GM21367 (cell line): Measurements from ENCODE around the gene GASK1A.
"Not testable (repeated sequence)": the region's sequence is repeated elsewhere in the genome, so short reads cannot be mapped to it uniquely, and the experiment has no call there.

Source experiments
- ATAC-seq: cut with Tn5 transposase; IDR thresholded peaks from one replicate; pipeline ENCODE4 v1.9.1; 2021; ENCODE audit not compliant: unreplicated experiment

GASK1A gene

GRCh38 chr3:42979044-42979972, at the start of gene GASK1A:
TSS of gene GASK1A (plus strand) at chr3:42979311. CDS start at chr3:42979643, 332 bp downstream.
- ATAC-seq, result no peak

GRCh38 chr3:42934111-42934510, 45.0 kb upstream of the GASK1A start:
- no peak for ATAC-seq

- ATAC-seq, result no peak
These were observed 44.2 kb upstream of the GASK1A start for GRCh38 chr3:42934910-42935309.

GRCh38 chr3:42935472-42935871, 43.6 kb upstream of the GASK1A start:
- ATAC-seq, result no peak

GRCh38 chr3:42936157-42936981, 42.7 kb upstream of the GASK1A start:
- no peak for ATAC-seq

- ATAC-seq, result no peak
These were observed 41.8 kb upstream of the GASK1A start for GRCh38 chr3:42937334-42937733.

GRCh38 chr3:42942693-42943092, 36.4 kb upstream of the GASK1A start:
- no peak for ATAC-seq

GRCh38 chr3:42946050-42946449, 33.1 kb upstream of the GASK1A start:
- ATAC-seq, result no peak

- no peak for ATAC-seq
These were observed 21.5 kb upstream of the GASK1A start for GRCh38 chr3:42957573-42957972.

GRCh38 chr3:42960282-42960681, 18.8 kb upstream of the GASK1A start:
- no peak for ATAC-seq

GRCh38 chr3:42960786-42961185, 18.3 kb upstream of the GASK1A start:
- ATAC-seq, result no peak

GRCh38 chr3:42961633-42962032, 17.5 kb upstream of the GASK1A start:
- no peak for ATAC-seq

- no peak for ATAC-seq
These were observed 15.8 kb upstream of the GASK1A start for GRCh38 chr3:42963269-42963668.

GRCh38 chr3:42964266-42964665, 14.8 kb upstream of the GASK1A start:
- ATAC-seq, result no peak

GRCh38 chr3:42970557-42970956, 8.6 kb upstream of the GASK1A start:
- ATAC-seq, result no peak

GRCh38 chr3:42970976-42971772, 7.9 kb upstream of the GASK1A start:
- no peak for ATAC-seq

- ATAC-seq, result not testable (repeated sequence)
These were observed 4.2 kb upstream of the GASK1A start for GRCh38 chr3:42974906-42975305.

GRCh38 chr3:42975456-42975855, 3.7 kb upstream of the GASK1A start:
- ATAC-seq, result no peak

GRCh38 chr3:42975955-42976354, 3.2 kb upstream of the GASK1A start:
- no peak for ATAC-seq

GRCh38 chr3:42980209-42980608, 1.1 kb downstream of the GASK1A start:
- no peak for ATAC-seq

- no peak for ATAC-seq
These were observed 1.8 kb downstream of the GASK1A start for GRCh38 chr3:42980909-42981308.
